Liver (tissue), 9 donors: ENCODE measurements around the gene HINT2. TPM values are rescaled to one million over a fixed set of nuclear protein-coding genes. Genes with fewer than 3 reads are reported as not detected.

Experiments used
- DNase-seq: peaks from one replicate; pipeline ENCODE4 v3.0.0-alpha.2; 2017; ENCODE audit warnings: low spot score
- H3K27ac ChIP-seq, 2 donors: one replicate each; pipeline ENCODE4 v1.7.0; 2013; ENCODE audit warnings: inconsistent platforms in 2 of 2, low read length in 2 of 2, control low read depth in 1 of 2, low read depth in 1 of 2, mild to moderate bottlenecking in 1 of 2
- H3K27me3 ChIP-seq, 4 donors: one replicate each; pipeline versions ENCODE4 v1.6.1 to v1.7.0; 2013; ENCODE audit warnings: low read length in 3 of 4, inconsistent platforms in 1 of 4, mild to moderate bottlenecking in 1 of 4, moderate library complexity in 1 of 4; ENCODE audit not compliant: control insufficient read depth in 4 of 4, insufficient read depth in 4 of 4
- H3K36me3 ChIP-seq, 4 donors: one replicate each; pipeline versions ENCODE4 v1.6.1 to v1.7.0; 2013; ENCODE audit warnings: low read length in 3 of 4, mild to moderate bottlenecking in 3 of 4, low read depth in 1 of 4, moderate library complexity in 1 of 4; ENCODE audit not compliant: control insufficient read depth in 4 of 4, insufficient read depth in 3 of 4
- H3K4me1 ChIP-seq, 4 donors: one replicate each; pipeline versions ENCODE4 v1.6.1 to v1.7.0; 2013; ENCODE audit warnings: low read length in 3 of 4, mild to moderate bottlenecking in 3 of 4, moderate library complexity in 1 of 4; ENCODE audit not compliant: control insufficient read depth in 4 of 4, insufficient read depth in 4 of 4
- H3K4me3 ChIP-seq, 3 donors: one replicate each; pipeline versions ENCODE4 v1.6.1 to v1.7.0; 2013; ENCODE audit warnings: low read length in 3 of 3, control low read depth in 1 of 3, low read depth in 1 of 3, mild to moderate bottlenecking in 1 of 3
- H3K9ac ChIP-seq, 2 donors: one replicate each; pipeline ENCODE4 v1.7.0; 2013; ENCODE audit warnings: low read length in 2 of 2, mild to moderate bottlenecking in 2 of 2, moderate library complexity in 2 of 2, control low read depth in 1 of 2, low read depth in 1 of 2
- H3K9me3 ChIP-seq, 4 donors: one replicate each; pipeline versions ENCODE4 v1.6.1 to v1.7.0; 2013; ENCODE audit warnings: low read length in 3 of 4; ENCODE audit not compliant: control insufficient read depth in 4 of 4
- EGR1 ChIP-seq, 2 donors: IDR thresholded peaks; 2 replicates each; pipeline ENCODE4 v1.6.1; 2016 to 2018; ENCODE audit warnings: antibody characterized with exemption in 2 of 2, low read depth in 2 of 2
- FOXA2 ChIP-seq: IDR thresholded peaks from 2 replicates; pipeline ENCODE4 v1.6.1; 2016; ENCODE audit warnings: antibody characterized with exemption
- GABPA ChIP-seq, 2 donors: IDR thresholded peaks in 1 of 2; conservative IDR thresholded peaks in 1 of 2; 2 replicates each; pipeline ENCODE4 v1.6.1; 2016; ENCODE audit warnings: antibody characterized with exemption in 2 of 2, mild to moderate bottlenecking in 1 of 2, moderate library complexity in 1 of 2
- HNF4A ChIP-seq, 2 donors: conservative IDR thresholded peaks; 2 replicates each; pipeline ENCODE4 v1.6.1; 2016; ENCODE audit warnings: antibody characterized with exemption in 2 of 2, mild to moderate bottlenecking in 2 of 2
- HNF4G ChIP-seq: IDR thresholded peaks from 2 replicates; pipeline ENCODE4 v1.6.1; 2016; ENCODE audit warnings: antibody characterized with exemption
- JUND ChIP-seq, 2 donors: IDR thresholded peaks; 2 replicates each; pipeline ENCODE4 v1.6.1; 2016; ENCODE audit warnings: antibody characterized with exemption in 2 of 2
- NR2F2 ChIP-seq: IDR thresholded peaks from 2 replicates; pipeline ENCODE4 v1.6.1; 2016; ENCODE audit warnings: antibody characterized with exemption
- RAD21 ChIP-seq, 2 donors: IDR thresholded peaks; 2 replicates each; pipeline ENCODE4 v1.6.1; 2016; ENCODE audit warnings: antibody characterized with exemption in 2 of 2, mild to moderate bottlenecking in 2 of 2
- RXRA ChIP-seq, 2 donors: IDR thresholded peaks; 2 replicates each; pipeline ENCODE4 v1.6.1; 2017 to 2018; ENCODE audit warnings: antibody characterized with exemption in 2 of 2, mild to moderate bottlenecking in 1 of 2
- SP1 ChIP-seq: IDR thresholded peaks from 2 replicates; pipeline ENCODE4 v1.6.1; 2018; ENCODE audit warnings: antibody characterized with exemption, mild to moderate bottlenecking
- YY1 ChIP-seq: IDR thresholded peaks from 2 replicates; pipeline ENCODE4 v1.6.1; 2016; ENCODE audit warnings: antibody characterized with exemption, mild to moderate bottlenecking
- WGBS: extraction: QIAGEN DNeasy Blood & Tissue Kit; methylation state at CpG from one replicate; pipeline ENCODE4 v1.1.7; 2013; 5-methylcytosine and 5-hydroxymethylcytosine counted together
- polyA plus RNA-seq, 2 donors: library from polyadenylated mRNA; stranded (reverse) in 1 of 2; unstranded in 1 of 2; fragments of 200-250 nt in 1 of 2; fragments of >200 nt in 1 of 2; fragmentation: Nextera tagmentation in 1 of 2; extraction: Ambion mirVana in 1 of 2; gene quantifications; one replicate each; pipeline versions ENCODE4 v1.2.1 to v1.2.3, GENCODE V29; 2013 to 2015
- total RNA-seq, 2 donors: library from RNA; depleted of rRNA; stranded (reverse); fragments of >200 nt; gene quantifications; one replicate each; pipeline ENCODE4 v1.2.3, GENCODE V29; 2014
- TF ChIP-seq, protein P1 (sequence below): IDR thresholded peaks from 2 replicates; pipeline ENCODE4 v1.6.1; 2016; ENCODE audit warnings: antibody characterized with exemption
- TF ChIP-seq, protein P2 (sequence below): IDR thresholded peaks from 2 replicates; pipeline ENCODE4 v1.6.1; 2016; ENCODE audit warnings: antibody characterized with exemption
- TF ChIP-seq, protein P3 (sequence below): fragments of 150-350 bp; IDR thresholded peaks from 2 replicates; pipeline ENCODE4 v1.5.1; 2017; ENCODE audit warnings: improper control_type of control experiment, low read depth, low read length; ENCODE audit not compliant: missing input control
- TF ChIP-seq, protein P4 (sequence below): IDR thresholded peaks from 2 replicates; pipeline ENCODE4 v1.6.1; 2016; ENCODE audit warnings: antibody characterized with exemption, mild to moderate bottlenecking
- donor health status: healthy.
- donor health status: healthy.
- donor health status: healthy.
- donor health status: healthy.
- donor health status: healthy.

HINT2 gene
- total and polyA plus RNA-seq, 4 donors: 34.3 to 176 (median 76.1) TPM

DNA sequence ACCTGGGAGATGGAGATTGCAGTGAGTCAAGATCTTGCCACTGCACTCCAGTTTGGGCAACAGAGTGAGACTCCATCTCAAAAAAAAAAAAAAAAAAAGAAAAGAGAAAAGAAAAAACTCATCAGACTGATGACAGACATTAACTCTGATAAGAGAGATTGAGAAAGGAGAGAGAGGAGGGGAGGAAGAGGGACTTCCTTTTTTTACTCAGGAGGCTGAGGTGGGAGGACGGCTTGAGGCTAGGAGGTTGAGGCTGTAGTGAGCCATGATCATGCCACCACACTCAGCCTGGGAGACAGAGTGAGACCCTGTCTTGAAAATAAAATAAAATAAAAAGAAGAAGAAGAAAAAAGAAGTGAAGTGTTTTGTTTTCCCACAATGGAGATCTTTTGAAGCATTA, 51.0 kb downstream of the HINT2 start:
- H3K36me3 ChIP-seq: no peaks in the 10 kb centered on the region
- H3K9ac ChIP-seq: no peak overlapping the region
- no peak for TF ChIP-seq RXRA (IDR thresholded peaks at IDR 0.05)
- no peak for TF ChIP-seq GABPA (IDR thresholded peaks at IDR 0.05 in 1 of 2, conservative IDR thresholded peaks at IDR 0.05 in 1 of 2)
- TF ChIP-seq RAD21 (IDR thresholded peaks at IDR 0.05): no peak
- TF ChIP-seq, protein P1, sequence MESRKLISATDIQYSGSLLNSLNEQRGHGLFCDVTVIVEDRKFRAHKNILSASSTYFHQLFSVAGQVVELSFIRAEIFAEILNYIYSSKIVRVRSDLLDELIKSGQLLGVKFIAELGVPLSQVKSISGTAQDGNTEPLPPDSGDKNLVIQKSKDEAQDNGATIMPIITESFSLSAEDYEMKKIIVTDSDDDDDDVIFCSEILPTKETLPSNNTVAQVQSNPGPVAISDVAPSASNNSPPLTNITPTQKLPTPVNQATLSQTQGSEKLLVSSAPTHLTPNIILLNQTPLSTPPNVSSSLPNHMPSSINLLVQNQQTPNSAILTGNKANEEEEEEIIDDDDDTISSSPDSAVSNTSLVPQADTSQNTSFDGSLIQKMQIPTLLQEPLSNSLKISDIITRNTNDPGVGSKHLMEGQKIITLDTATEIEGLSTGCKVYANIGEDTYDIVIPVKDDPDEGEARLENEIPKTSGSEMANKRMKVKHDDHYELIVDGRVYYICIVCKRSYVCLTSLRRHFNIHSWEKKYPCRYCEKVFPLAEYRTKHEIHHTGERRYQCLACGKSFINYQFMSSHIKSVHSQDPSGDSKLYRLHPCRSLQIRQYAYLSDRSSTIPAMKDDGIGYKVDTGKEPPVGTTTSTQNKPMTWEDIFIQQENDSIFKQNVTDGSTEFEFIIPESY: no peak
- TF ChIP-seq HNF4A (conservative IDR thresholded peaks at IDR 0.05): no peak
- TF ChIP-seq, protein P2, sequence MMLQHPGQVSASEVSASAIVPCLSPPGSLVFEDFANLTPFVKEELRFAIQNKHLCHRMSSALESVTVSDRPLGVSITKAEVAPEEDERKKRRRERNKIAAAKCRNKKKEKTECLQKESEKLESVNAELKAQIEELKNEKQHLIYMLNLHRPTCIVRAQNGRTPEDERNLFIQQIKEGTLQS: no peak
- TF ChIP-seq EGR1 (IDR thresholded peaks at IDR 0.05; ENCODE audit: low read depth in 2 of 2): no peak
- TF ChIP-seq YY1: no peak
- TF ChIP-seq, protein P3, sequence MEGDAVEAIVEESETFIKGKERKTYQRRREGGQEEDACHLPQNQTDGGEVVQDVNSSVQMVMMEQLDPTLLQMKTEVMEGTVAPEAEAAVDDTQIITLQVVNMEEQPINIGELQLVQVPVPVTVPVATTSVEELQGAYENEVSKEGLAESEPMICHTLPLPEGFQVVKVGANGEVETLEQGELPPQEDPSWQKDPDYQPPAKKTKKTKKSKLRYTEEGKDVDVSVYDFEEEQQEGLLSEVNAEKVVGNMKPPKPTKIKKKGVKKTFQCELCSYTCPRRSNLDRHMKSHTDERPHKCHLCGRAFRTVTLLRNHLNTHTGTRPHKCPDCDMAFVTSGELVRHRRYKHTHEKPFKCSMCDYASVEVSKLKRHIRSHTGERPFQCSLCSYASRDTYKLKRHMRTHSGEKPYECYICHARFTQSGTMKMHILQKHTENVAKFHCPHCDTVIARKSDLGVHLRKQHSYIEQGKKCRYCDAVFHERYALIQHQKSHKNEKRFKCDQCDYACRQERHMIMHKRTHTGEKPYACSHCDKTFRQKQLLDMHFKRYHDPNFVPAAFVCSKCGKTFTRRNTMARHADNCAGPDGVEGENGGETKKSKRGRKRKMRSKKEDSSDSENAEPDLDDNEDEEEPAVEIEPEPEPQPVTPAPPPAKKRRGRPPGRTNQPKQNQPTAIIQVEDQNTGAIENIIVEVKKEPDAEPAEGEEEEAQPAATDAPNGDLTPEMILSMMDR: no peak
- TF ChIP-seq, protein P4, sequence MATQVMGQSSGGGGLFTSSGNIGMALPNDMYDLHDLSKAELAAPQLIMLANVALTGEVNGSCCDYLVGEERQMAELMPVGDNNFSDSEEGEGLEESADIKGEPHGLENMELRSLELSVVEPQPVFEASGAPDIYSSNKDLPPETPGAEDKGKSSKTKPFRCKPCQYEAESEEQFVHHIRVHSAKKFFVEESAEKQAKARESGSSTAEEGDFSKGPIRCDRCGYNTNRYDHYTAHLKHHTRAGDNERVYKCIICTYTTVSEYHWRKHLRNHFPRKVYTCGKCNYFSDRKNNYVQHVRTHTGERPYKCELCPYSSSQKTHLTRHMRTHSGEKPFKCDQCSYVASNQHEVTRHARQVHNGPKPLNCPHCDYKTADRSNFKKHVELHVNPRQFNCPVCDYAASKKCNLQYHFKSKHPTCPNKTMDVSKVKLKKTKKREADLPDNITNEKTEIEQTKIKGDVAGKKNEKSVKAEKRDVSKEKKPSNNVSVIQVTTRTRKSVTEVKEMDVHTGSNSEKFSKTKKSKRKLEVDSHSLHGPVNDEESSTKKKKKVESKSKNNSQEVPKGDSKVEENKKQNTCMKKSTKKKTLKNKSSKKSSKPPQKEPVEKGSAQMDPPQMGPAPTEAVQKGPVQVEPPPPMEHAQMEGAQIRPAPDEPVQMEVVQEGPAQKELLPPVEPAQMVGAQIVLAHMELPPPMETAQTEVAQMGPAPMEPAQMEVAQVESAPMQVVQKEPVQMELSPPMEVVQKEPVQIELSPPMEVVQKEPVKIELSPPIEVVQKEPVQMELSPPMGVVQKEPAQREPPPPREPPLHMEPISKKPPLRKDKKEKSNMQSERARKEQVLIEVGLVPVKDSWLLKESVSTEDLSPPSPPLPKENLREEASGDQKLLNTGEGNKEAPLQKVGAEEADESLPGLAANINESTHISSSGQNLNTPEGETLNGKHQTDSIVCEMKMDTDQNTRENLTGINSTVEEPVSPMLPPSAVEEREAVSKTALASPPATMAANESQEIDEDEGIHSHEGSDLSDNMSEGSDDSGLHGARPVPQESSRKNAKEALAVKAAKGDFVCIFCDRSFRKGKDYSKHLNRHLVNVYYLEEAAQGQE: no peak
- no peak for TF ChIP-seq NR2F2
- no peak for TF ChIP-seq HNF4G
- TF ChIP-seq FOXA2: no peak
- TF ChIP-seq SP1: no peak
- TF ChIP-seq JUND (IDR thresholded peaks at IDR 0.05): no peak
- no peak overlapping the region for H3K4me3 ChIP-seq
- H3K9me3 ChIP-seq: no peaks in the 10 kb centered on the region
- no peak overlapping the region for H3K27ac ChIP-seq
- H3K4me1 ChIP-seq: peaks cover 0 to 2% (median 1%) of the 10 kb centered on the region in 4 donors
- DNase-seq: no peak
- no peaks in the 10 kb centered on the region for H3K27me3 ChIP-seq
- WGBS: 100% methylated on average over 1 of the region's 1 CpG

DNA sequence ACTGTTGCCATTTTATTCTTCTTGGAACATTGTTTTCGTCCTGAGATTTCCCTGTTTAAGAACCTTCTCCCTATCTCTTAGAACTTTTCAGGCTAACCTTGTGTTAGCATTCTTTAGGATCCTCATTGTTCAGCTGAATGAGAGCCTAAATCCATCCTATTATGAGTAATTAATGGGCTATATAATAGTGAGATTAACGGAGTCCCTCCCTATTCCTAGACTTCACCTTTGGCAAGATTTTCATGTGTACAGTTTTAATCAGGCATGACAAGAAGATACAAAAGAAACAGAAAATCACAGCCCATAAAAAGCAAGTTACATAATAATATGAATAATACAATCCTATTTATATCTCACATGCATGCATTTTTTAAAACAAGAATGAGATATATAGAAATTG, 51.7 kb downstream of the HINT2 start:
- DNase-seq: no peak
- 94% methylated on average over 2 of the region's 2 CpGs for WGBS
- TF ChIP-seq, protein P1: no peak
- TF ChIP-seq GABPA (IDR thresholded peaks at IDR 0.05 in 1 of 2, conservative IDR thresholded peaks at IDR 0.05 in 1 of 2) (no peak), YY1 (no peak), FOXA2 (no peak), HNF4A (conservative IDR thresholded peaks at IDR 0.05) (no peak)
- TF ChIP-seq, protein P4: no peak
- TF ChIP-seq, protein P3: no peak
- TF ChIP-seq, protein P2: no peak

More for the DNA sequence above, 51.7 kb downstream of the HINT2 start:
- Histone ChIP-seq H3K4me3 (no peak overlapping the region), H3K9ac (no peak overlapping the region), H3K36me3 (no peaks in the 10 kb centered on the region), H3K27me3 (no peaks in the 10 kb centered on the region), H3K27ac (no peak overlapping the region), H3K9me3 (no peaks in the 10 kb centered on the region), H3K4me1 (peaks cover 4 to 9% (median 6%) of the 10 kb centered on the region in 4 donors)
